Kidney (tissue), 11 donors: ENCODE results near the gene NBPF4. TPM values are rescaled to one million over a fixed set of nuclear protein-coding genes. Genes with fewer than 3 reads are reported as not detected.
"Not testable (repeated sequence)": the region's sequence is repeated elsewhere in the genome, so short reads cannot be mapped to it uniquely, and the experiment has no call there.

ENCODE experiments used
- DNase-seq, 5 donors: peaks; one replicate each; pipeline ENCODE4 v3.0.0-alpha.2; 2013 to 2020
- FAIRE-seq: peaks from 2 replicates; lab custom pipeline; 2012; peaks lifted over from hg19 to GRCh38; lab: Jason Lieb, UNC
- H3K27ac ChIP-seq, 2 donors: one replicate each; pipeline ENCODE4 v1.7.0; 2013; ENCODE audit warnings: low read depth in 2 of 2, low read length in 2 of 2, inconsistent platforms in 1 of 2
- H3K27me3 ChIP-seq: one replicate; pipeline ENCODE4 v1.7.1; 2013; ENCODE audit warnings: low read length, inconsistent platforms; ENCODE audit not compliant: control insufficient read depth, insufficient read depth
- H3K36me3 ChIP-seq, 3 donors: one replicate each; pipeline versions ENCODE4 v1.7.0 to v1.7.1; 2013; ENCODE audit warnings: low read length in 3 of 3, control low read depth in 1 of 3, inconsistent platforms in 1 of 3; ENCODE audit not compliant: insufficient read depth in 3 of 3, control insufficient read depth in 2 of 3
- H3K4me1 ChIP-seq, 3 donors: one replicate each; pipeline versions ENCODE4 v1.7.0 to v1.7.1; 2013; ENCODE audit warnings: low read length in 3 of 3, inconsistent platforms in 1 of 3, low read depth in 1 of 3; ENCODE audit not compliant: control insufficient read depth in 2 of 3, insufficient read depth in 2 of 3
- H3K4me3 ChIP-seq, 3 donors: one replicate each; pipeline versions ENCODE4 v1.7.0 to v1.8.1; 2013; ENCODE audit warnings: low read length in 3 of 3, control low read depth in 1 of 3, inconsistent platforms in 1 of 3
- H3K9ac ChIP-seq, 3 donors: one replicate each; pipeline versions ENCODE4 v1.7.0 to v1.7.1; 2013; ENCODE audit warnings: low read length in 3 of 3, control low read depth in 1 of 3, inconsistent platforms in 1 of 3
- H3K9me3 ChIP-seq, 3 donors: one replicate each; pipeline versions ENCODE4 v1.7.0 to v1.7.1; 2013; ENCODE audit warnings: low read length in 3 of 3, control low read depth in 1 of 3, inconsistent platforms in 1 of 3; ENCODE audit not compliant: control insufficient read depth in 2 of 3, insufficient read depth in 1 of 3
- intact Hi-C: fragments of 100-400 bp; cut with DNase I; formaldehyde crosslinking; loops from one replicate; pipeline ENCODE4 v1.11.1; 2022
- polyA plus RNA-seq: library from polyadenylated mRNA; stranded (reverse); fragments of 350-450 nt; fragmentation: Illumina TruSeq; extraction: RNeasy Lipid Tissue Mini Kit (QIAGEN cat#74804); gene quantifications from one replicate; pipeline ENCODE4 v1.2.3, GENCODE V29; 2014; ENCODE audit warnings: low read depth, low replicate concordance; ENCODE audit not compliant: insufficient read depth
- total RNA-seq: library from RNA; stranded (reverse); fragmentation: NEBNext Ultra II Directional; extraction: Animal tissue kit (Norgen Biotek cat#: 25700); gene quantifications from one replicate; pipeline ENCODE4 v1.2.1, GENCODE V29; 2021
- donor health status: control.
- donor health status: control.
- donor health status: DM: yes; HTN: yes; CAD: no.
- donor health status: Normal renal cell carcinoma (clear cell type).

Gene NBPF4
- total and polyA plus RNA-seq, 2 donors from 2014 or later, result not detected

DNA sequence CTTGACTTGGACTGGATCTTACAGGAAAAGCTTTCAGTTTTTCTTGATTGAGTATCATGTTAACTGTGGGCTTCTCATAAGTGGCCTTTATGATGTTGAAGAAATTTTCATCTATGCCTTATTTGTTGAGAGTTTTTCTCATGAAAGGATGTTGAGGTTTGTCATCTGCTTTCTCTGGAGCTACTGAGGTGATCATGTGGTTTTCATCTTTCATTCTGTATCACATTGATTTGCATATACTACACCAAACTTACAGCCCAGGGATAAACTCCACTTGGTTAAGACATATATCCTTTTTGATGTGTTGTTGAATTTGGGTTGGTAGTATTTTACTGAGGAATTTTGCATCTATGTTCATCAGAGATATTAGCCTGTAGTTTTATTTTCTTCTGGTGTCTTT lies 11.6 kb upstream of the NBPF4 start:
- H3K4me1 ChIP-seq, DNase-seq, H3K27me3 ChIP-seq, H3K4me3 ChIP-seq, FAIRE-seq, H3K27ac ChIP-seq, H3K36me3 ChIP-seq, H3K9me3 ChIP-seq, intact Hi-C loops, H3K9ac ChIP-seq: not testable (repeated sequence)

DNA sequence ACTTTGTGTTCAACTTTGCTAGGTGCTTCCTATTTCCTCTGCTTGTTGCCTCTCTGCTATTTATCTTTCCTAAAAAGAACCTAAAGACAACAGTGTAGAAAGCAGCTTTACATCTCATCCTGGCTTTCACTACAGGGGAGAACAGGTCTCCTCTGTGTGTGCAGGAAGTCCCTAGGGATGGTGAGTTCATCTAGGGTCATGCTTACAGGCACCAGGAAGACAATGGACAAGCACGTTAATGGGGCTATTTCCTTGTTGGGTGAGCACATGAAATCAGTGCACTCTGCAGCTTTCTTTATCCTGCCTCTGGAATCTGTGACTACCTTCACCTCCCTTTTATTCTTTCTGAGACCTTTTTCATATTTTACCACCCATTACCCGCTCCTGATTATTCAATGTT lies 4.5 kb downstream of the NBPF4 start:
- DNase-seq, H3K36me3 ChIP-seq, intact Hi-C loops, H3K27ac ChIP-seq, H3K9me3 ChIP-seq, H3K9ac ChIP-seq, H3K4me3 ChIP-seq, H3K4me1 ChIP-seq, H3K27me3 ChIP-seq, FAIRE-seq: not testable (repeated sequence)

DNA sequence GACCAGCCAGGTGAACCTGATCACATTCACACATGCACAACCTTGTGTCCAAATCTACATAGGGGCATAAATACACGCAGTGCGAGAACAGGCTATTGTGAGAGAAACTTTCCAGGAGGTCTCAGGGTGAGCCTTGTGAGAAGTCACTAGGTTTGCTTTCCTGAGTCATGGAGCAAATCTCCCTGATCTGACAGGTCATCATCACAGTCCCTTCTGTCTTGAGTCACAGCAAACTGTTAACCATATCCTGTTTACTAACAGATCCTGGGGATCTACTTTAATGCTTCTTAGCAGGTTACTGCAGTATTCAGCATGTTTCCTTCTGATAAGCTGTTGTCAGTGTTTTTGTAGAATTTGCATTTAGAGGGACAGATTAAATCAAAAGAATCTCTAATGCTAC lies 8.6 kb downstream of the NBPF4 start:
- H3K4me1 ChIP-seq, H3K9me3 ChIP-seq, intact Hi-C loops, H3K36me3 ChIP-seq, H3K27ac ChIP-seq, H3K27me3 ChIP-seq, H3K9ac ChIP-seq, H3K4me3 ChIP-seq, DNase-seq, FAIRE-seq: not testable (repeated sequence)

DNA sequence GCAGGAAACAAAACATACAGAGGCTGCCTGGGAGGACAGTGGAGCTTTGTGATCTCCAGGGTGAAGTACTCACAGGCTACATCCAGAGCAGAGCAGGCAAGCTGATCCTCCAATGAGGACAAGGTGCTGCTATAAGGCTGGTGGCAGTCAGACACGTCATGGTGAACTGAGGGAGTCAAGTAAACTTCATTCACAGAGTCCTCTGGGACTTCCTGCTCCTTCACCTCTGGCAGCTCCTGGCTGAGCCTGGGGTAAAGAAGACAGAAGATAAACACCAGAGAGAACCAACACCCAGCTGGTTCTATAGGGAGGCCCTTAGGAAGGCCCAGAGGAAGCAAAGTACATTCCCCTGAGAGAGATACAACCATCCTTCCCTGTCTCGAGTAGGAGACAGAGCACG lies 11.7 kb downstream of the NBPF4 start:
- H3K9ac ChIP-seq, DNase-seq, H3K4me1 ChIP-seq, intact Hi-C loops, H3K27me3 ChIP-seq, H3K4me3 ChIP-seq, H3K9me3 ChIP-seq, H3K36me3 ChIP-seq, H3K27ac ChIP-seq, FAIRE-seq: not testable (repeated sequence)

DNA sequence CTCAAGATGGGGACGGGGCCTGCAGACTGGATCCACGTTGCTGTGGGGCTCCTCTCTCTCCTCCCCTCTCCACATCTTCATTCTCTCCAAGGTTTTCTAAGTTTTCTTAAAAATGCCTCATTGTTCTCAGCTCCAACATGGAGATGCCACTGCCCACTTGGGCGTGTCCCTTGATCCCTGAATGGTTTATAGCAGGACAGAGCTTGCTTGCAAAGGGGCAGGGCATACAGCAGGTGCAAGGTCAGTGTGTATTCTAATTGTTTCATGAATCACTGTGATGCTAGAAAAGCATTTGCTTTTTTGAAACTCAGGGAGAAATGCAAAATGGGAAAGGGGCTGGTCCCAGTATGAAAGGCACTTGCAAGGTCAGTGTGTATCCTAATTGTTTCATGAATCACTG lies 13.9 kb downstream of the NBPF4 start:
- H3K36me3 ChIP-seq, H3K4me1 ChIP-seq, intact Hi-C loops, DNase-seq, H3K27me3 ChIP-seq, H3K27ac ChIP-seq, H3K4me3 ChIP-seq, H3K9ac ChIP-seq, FAIRE-seq, H3K9me3 ChIP-seq: not testable (repeated sequence)

DNA sequence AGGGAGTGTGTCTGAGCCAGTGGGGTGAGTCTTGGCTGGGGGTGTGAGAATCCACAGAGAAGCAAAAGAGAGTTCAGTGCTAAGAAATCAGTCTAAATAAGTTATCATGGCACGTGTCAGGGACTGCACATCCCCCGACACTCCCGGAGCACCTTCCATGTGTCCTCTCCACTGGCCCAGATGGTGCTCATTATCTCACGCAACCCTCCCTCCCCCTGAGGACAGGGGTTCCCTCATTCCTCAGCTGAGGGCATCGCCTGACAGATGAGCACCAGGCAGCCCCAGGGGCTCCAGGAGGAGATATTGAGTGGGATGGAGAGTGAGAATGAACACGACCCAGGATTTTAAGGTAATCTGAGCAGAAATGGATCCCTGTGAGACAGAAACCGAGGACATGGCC lies 16.1 kb downstream of the NBPF4 start:
- H3K4me3 ChIP-seq, H3K27me3 ChIP-seq, intact Hi-C loops, DNase-seq, H3K36me3 ChIP-seq, H3K4me1 ChIP-seq, H3K9me3 ChIP-seq, FAIRE-seq, H3K9ac ChIP-seq, H3K27ac ChIP-seq: not testable (repeated sequence)

DNA sequence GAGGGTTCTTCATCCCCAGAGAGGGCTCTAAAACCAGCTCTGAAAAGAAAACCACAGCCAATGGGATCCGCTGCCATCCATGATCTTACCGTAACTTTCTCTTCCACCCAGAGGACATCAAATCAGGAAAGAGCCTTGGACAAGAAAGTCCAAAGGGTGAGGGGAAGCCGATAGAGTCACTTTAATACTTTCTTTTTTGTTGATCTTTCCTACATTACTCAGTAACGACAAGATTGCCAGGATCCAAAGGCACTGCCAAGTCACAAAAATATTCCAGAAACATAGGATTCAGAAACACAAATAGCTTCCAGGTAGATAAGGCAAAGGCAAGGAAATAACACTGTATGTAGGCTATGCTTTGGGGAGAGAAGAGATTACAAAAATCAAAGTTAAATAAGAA lies 17.0 kb downstream of the NBPF4 start:
- H3K9me3 ChIP-seq, intact Hi-C loops, H3K27me3 ChIP-seq, H3K4me1 ChIP-seq, H3K27ac ChIP-seq, H3K9ac ChIP-seq, FAIRE-seq, H3K4me3 ChIP-seq, DNase-seq, H3K36me3 ChIP-seq: not testable (repeated sequence)

DNA sequence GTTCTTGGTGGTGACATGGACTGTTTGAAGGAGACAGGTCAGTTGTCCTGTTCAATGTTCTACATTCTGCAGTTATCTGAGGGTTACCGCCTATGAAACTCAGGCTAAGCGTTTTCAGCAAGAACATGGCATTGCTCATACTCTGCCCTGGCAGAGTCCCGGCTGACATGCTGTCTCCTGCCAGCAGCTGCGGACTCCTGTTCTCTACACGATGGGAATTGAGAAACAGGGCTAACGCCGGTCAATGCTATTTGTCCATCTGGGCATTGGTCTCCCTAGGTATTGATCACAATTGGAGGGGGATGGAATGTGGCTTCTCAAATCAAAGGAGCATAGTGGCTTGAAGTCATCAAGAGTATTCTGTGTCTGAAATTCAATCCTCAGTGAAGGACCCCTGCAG lies 20.6 kb downstream of the NBPF4 start:
- H3K36me3 ChIP-seq, FAIRE-seq, intact Hi-C loops, H3K27ac ChIP-seq, H3K27me3 ChIP-seq, DNase-seq, H3K9ac ChIP-seq, H3K4me1 ChIP-seq, H3K9me3 ChIP-seq, H3K4me3 ChIP-seq: not testable (repeated sequence)
